Activated naive CD8-positive, alpha-beta T cell treated with anti-CD3 and anti-CD28 coated beads for 36 hours (primary cell): ENCODE data around the gene HTR1D. TPM values are rescaled to one million over a fixed set of nuclear protein-coding genes. Genes with fewer than 3 reads are reported as not detected.
"Not testable (repeated sequence)": the region's sequence is repeated elsewhere in the genome, so short reads cannot be mapped to it uniquely, and the experiment has no call there.

Experiments
- DNase-seq: peaks from one replicate; pipeline ENCODE4 v3.0.0; 2021
- H3K27ac Mint-ChIP-seq: one replicate; pipeline ENCODE4 v1.8.0; 2022; ENCODE audit warnings: mild to moderate bottlenecking, moderate library complexity, mixed read lengths
- H3K27me3 Mint-ChIP-seq: one replicate; pipeline ENCODE4 v1.8.0; 2022; ENCODE audit warnings: mild to moderate bottlenecking, mixed read lengths
- H3K36me3 Mint-ChIP-seq: one replicate; pipeline ENCODE4 v1.8.0; 2021; ENCODE audit warnings: mild to moderate bottlenecking, mixed read lengths
- H3K4me1 Mint-ChIP-seq: one replicate; pipeline ENCODE4 v1.8.0; 2021; ENCODE audit warnings: mixed read lengths
- H3K4me3 Mint-ChIP-seq: one replicate; pipeline ENCODE4 v1.8.0; 2022; ENCODE audit warnings: mild to moderate bottlenecking, moderate library complexity, mixed read lengths
- H3K9me3 Mint-ChIP-seq: one replicate; pipeline ENCODE4 v1.8.0; 2022; ENCODE audit warnings: mixed read lengths
- total RNA-seq, 2 experiments: library from RNA; stranded (reverse); gene quantifications; one replicate each; pipeline ENCODE4 v1.2.3, GENCODE V29; 2021

The HTR1D gene
- total RNA-seq, 2 experiments from 2014 or later: not detected

DNA sequence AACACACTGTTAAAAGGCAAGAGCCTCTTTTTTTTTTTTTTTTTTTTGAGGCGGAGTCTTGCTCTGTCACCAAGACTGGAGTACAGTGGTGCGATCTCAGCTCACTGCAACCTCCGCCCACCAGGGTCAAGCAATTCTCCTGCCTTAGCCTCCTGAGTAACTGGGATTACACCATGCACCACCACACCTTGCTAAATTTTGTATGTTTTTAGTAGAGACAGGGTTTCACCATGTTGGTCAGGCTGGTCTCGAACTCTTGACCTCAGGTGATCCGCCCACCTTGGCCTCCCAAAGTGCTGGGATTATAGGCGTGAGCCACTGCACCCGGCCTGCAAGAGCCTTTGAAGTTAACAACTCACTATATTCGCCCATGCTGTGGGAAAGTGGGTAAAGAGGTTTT, 9.6 kb downstream of the HTR1D start:
- not testable (repeated sequence) for H3K27ac Mint-ChIP-seq, H3K4me3 Mint-ChIP-seq

DNA sequence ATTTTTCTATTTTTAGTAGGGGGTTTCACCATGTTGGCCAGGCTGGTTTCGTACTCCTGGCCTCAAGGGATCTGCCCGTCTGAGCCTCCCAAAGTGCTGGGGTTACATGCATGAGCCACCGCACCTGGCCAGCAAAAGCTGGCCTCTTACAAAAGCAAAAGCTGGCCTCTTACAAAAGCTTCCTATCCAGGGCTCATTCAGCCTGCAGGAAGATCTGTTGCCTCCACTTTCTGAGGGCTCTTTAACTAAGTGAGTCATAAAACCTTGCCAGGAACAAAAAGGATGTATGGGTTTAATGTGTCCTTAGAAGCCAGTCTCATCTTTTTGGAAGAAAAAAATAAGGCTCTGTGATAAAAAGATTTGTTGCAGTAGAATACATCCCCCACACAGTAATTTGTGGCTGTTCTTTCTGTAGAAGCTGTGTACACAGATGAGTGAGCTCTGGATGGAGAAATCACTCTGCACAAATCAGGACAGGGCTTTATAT, 15.0 kb downstream of the HTR1D start:
- H3K9me3 Mint-ChIP-seq: no peaks in the 10 kb centered on the region
- no peak for DNase-seq
- H3K4me3 Mint-ChIP-seq: no peak overlapping the region
- H3K36me3 Mint-ChIP-seq: no peaks in the 10 kb centered on the region
- H3K4me1 Mint-ChIP-seq: no peaks in the 10 kb centered on the region
- no peak overlapping the region for H3K27ac Mint-ChIP-seq
- peaks cover 20% of the 10 kb centered on the region for H3K27me3 Mint-ChIP-seq

More for the DNA sequence above, 9.6 kb downstream of the HTR1D start:
- peaks cover 32% of the 10 kb centered on the region for H3K27me3 Mint-ChIP-seq
- DNase-seq, H3K4me1 Mint-ChIP-seq, H3K36me3 Mint-ChIP-seq, H3K9me3 Mint-ChIP-seq: not testable (repeated sequence)

DNA sequence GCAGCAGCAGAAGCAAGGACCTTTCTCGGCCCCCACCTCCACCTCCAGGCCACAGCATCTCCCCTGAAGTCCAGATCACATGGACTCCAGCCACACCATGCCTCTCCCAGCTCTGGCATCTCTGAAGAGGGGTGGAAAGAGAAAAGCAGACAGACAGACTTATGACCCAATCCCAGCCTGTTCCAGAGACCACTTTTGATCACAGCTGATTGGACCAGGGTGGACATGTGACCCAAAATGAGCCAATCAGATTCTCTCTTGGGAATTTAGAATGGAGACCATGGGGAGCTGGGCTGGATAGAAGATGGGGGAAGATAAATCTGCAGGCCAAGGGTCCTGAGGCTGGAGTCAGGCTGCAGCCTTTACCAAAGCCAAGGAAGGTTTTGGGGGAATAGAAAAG, 16.4 kb downstream of the HTR1D start:
- Mint-ChIP-seq H3K9me3 (no peaks in the 10 kb centered on the region), H3K27me3 (peaks cover 15% of the 10 kb centered on the region), H3K4me3 (no peak overlapping the region), H3K36me3 (no peaks in the 10 kb centered on the region), H3K4me1 (no peaks in the 10 kb centered on the region), H3K27ac (no peak overlapping the region)
- no peak for DNase-seq

DNA sequence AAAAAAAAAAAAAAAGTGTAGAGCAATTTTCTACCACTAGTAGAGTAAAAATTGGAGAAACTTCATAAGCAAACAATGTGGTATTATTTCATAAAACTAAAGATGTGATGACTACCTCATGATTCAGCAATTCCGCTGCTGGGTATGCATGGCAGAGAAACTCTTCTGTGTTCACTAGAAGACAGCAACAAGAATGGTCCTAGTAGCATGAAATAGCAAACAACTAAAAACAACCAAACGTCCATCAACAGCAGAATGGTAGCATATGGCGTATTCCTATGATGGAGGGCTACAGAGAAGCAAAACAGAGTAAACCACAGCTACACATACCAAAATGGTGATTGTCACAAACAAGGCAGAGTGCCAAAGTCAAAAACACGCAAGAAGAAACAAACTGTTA, 18.9 kb downstream of the HTR1D start:
- no peak overlapping the region for H3K4me3 Mint-ChIP-seq
- H3K4me1 Mint-ChIP-seq: no peaks in the 10 kb centered on the region

DNA sequence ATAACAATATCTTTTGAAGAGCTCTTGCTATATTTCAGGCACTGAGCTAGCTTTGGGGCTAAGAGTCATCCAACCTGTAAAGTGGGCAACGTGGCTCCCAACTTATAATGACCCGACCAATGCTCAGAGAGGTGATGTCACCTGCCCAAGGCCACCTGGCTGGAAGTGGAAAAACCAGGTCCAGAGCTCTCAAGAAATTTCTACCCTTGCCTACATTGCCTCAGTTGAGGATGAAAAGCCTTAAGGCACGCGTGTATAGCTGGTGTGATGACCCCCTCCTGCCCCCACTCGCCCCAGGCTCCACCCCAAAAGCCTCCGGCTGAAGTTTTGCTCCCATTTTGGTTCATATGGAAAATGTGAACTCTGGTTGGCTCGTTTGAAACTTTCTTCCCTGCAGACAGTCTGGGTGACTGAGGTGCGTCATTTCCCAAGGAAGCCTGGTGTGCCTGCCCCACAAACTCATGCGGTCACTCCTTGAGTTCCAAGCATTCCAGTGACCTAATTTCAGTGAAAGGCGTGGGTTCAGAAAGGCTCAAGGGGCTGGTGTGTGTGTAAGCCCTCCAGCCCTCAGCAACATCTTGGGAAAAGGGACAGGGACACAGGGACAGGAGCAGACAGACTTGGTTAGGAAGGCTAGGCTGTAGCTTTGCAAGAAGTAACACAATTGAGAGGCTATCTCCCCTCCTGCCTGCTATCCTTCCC, 20.5 kb downstream of the HTR1D start:
- Mint-ChIP-seq H3K36me3 (no peaks in the 10 kb centered on the region), H3K27ac (no peak overlapping the region), H3K27me3 (peaks cover 12% of the 10 kb centered on the region), H3K4me3 (no peak overlapping the region), H3K4me1 (no peaks in the 10 kb centered on the region), H3K9me3 (no peaks in the 10 kb centered on the region)
- no peak for DNase-seq

More for the DNA sequence above, 18.9 kb downstream of the HTR1D start:
- Mint-ChIP-seq H3K27ac (no peak overlapping the region), H3K9me3 (no peaks in the 10 kb centered on the region), H3K36me3 (no peaks in the 10 kb centered on the region), H3K27me3 (peaks cover 14% of the 10 kb centered on the region)
- DNase-seq: no peak

DNA sequence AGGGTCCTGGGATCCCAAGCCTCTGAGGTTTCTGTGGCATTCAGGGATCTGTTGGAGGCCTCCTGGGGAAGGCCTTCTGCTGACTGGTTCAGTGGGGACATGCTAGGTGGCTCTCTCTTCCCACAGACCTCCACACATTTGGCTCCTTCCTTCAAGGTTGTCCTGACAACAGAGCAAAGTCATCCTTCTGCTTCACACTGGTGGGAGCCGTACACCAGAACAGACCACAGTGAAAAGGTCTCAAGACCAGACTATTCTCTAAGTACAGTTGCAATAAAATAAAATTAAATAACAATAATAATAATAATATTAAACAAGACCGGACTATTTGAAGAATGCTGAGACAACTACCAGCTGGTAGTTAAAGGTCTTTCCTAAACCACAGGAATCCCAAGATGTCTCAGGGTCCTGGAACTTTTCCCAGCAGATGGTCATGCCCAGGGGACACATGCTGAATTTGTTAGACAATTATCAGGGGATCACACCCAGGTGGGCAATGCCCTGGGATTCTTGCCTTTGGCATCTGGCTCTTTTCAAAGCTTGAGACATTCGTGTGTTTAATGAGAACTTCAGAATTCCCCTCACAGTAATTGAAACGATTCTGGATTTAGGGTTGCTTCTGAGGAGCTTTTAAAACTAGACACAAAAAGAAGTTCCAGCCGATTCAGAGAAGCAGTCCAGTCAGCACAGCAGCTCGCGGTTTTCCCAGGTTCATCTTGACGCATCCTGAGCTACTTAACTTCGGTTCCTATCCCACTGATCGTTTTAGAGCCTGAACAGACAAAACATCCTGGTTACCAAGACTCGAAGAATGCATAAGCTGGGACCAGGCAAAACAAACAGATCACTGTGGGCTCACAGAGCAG, 22.9 kb downstream of the HTR1D start:
- Mint-ChIP-seq H3K9me3 (no peaks in the 10 kb centered on the region), H3K27ac (no peak overlapping the region), H3K4me1 (no peaks in the 10 kb centered on the region), H3K27me3 (peaks cover 18% of the 10 kb centered on the region), H3K4me3 (no peak overlapping the region), H3K36me3 (no peaks in the 10 kb centered on the region)
- no peak for DNase-seq

DNA sequence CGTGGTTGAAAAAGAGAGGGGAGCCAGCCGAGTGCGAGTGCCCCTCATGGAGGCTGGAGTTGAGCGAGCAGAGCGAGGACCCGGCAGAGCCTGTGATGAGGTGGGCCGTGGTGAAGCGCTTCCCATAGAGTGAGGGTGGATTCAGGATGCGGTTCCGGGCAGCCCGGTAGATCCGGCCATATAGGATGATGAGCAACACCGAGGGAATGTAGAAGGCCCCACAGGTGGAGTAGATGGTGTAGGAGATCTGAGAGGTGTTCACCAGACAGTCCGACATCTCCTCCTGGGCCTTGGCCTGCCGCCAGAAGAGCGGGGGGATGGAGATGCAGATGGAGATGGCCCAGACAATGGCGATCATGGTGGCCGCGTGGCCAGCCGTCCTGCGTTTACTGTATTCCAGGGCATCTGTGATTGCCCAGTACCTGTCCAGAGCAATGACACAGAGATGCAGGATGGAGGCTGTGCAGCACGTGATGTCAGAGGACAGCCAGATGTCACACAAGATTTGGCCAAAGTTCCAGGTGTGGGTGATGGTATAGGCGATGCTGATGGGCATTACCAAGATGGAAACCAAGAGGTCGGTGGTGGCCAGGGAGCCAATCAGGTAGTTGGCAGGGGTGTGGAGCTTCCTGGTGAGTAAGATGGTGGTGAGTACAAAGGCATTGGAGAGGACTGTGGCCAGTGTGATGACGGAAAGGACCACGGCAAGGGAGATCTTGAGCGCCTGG, 23.7 kb downstream of the HTR1D start:
- DNase-seq: no peak
- Mint-ChIP-seq H3K4me1 (no peaks in the 10 kb centered on the region), H3K4me3 (no peak overlapping the region), H3K36me3 (no peaks in the 10 kb centered on the region), H3K9me3 (no peaks in the 10 kb centered on the region), H3K27ac (no peak overlapping the region), H3K27me3 (peaks cover 18% of the 10 kb centered on the region)

DNA sequence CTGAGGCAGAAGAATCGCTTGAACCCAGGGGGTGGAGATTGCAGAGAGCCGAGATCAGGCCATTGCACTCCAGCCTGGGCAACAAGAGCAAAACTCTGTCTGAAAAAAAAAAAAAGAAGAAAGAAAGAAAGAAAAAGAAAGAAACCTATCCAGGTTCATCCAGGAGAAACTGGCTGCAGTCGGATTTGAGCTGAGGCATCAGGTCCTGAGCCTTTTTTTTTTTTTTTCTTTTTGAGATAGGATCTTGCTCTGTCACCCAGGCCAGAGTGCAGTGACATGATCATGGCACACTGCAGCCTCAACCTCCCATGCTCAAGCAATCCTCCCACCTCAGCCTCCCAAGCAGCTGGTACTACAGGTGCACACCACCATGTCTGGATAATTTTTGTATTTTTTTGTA, 26.1 kb downstream of the HTR1D start:
- Mint-ChIP-seq H3K4me3 (no peak overlapping the region), H3K27me3 (peaks cover 14% of the 10 kb centered on the region), H3K9me3 (no peaks in the 10 kb centered on the region), H3K4me1 (no peaks in the 10 kb centered on the region), H3K36me3 (no peaks in the 10 kb centered on the region), H3K27ac (no peak overlapping the region)
- DNase-seq: no peak

DNA sequence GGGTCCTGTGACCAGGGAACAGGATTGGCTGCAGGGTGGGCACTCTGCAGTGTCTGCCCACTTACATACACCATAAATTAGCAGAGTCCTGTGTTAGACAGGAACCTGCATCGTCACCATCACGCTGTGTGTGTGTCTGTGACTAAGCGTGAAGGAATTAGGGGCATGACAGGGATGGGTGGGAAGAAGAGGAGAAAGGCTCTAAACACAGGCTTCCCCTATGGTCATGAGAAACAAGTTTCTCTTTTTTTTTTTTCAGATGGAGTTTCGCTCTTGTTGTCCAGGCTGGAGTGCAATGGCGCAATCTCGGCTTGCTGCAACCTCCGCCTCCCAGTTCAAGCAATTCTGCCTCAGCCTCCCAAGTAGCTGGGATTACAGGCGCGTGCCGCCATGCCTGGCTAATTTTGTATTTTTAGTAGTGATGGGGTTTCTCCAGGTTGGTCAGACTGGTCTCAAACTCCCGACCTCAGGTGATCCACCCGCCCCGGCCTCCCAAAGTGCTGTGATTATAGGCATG, 28.3 kb downstream of the HTR1D start:
- H3K27me3 Mint-ChIP-seq, DNase-seq, H3K4me3 Mint-ChIP-seq, H3K36me3 Mint-ChIP-seq, H3K9me3 Mint-ChIP-seq, H3K4me1 Mint-ChIP-seq, H3K27ac Mint-ChIP-seq: not testable (repeated sequence)

DNA sequence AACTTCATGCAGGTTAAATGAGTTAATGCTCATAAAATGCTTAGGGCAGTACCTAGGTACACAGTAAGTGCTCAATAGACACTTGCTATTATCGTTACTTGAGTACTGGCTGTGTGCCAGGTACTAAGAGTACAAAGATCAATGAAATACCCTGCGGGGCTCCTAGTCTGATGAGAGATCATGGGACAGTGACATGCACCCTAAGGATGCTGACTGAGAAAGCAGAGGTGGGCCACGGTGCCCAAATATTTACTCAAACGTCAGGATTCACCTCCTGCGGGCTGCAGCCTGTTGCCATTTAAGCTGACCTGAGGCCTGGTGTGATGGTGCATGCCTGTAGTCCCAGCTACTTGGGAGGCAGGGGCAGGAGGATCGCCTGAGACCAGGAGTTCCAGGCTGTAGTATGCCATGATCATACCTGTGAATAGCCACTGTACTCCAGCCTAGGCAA, 28.8 kb downstream of the HTR1D start:
- H3K36me3 Mint-ChIP-seq: no peaks in the 10 kb centered on the region

DNA sequence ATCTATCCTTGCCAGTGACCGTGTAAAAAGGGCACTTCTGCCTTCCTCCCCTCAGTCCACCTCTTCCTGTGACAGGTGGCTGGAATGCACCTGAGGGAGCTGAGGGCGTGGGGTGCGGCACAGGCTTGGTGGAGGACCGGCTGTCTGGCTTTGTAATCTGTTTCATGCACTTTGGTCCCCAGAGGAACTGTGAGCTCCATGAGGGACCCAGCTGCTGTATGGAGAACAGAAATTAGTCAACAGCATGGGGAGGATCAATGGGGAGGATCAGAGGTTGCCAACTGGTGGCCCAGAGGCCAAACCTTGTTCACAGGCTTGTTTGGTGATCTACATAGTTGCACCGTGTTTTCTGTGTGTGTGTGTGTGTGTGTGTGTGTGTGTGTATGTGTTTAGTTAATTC, 29.7 kb downstream of the HTR1D start:
- Mint-ChIP-seq H3K36me3 (no peaks in the 10 kb centered on the region), H3K27ac (no peak overlapping the region)

More for the DNA sequence above, 28.8 kb downstream of the HTR1D start:
- peaks cover 12% of the 10 kb centered on the region for H3K27me3 Mint-ChIP-seq
- H3K4me1 Mint-ChIP-seq: peaks cover 3% of the 10 kb centered on the region
- no peak for DNase-seq
- H3K9me3 Mint-ChIP-seq: no peaks in the 10 kb centered on the region
- no peak overlapping the region for H3K27ac Mint-ChIP-seq
- no peak overlapping the region for H3K4me3 Mint-ChIP-seq

DNA sequence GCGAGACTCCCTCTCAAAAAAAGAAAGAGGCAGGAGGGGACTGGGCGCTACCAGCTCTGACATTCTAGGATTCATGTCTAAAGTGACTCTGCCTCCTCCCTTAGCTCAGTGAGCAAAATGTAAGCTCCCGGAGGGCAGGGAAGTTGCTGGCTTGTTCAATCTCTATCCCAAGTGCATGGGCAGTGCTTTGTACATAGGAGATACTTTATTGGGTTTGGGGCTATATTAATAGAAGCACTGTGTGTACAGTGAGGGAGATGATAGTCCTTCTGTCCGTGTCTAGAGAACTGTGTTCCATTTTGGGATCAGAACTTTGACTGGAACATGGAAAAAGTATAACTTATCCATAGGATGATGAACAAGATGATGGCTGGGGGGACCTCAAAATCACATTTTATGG, 31.9 kb downstream of the HTR1D start:
- no peak for DNase-seq
- Mint-ChIP-seq H3K27me3 (peaks cover 11% of the 10 kb centered on the region), H3K4me3 (no peak overlapping the region), H3K36me3 (no peaks in the 10 kb centered on the region), H3K9me3 (no peaks in the 10 kb centered on the region), H3K4me1 (peaks cover 3% of the 10 kb centered on the region), H3K27ac (no peak overlapping the region)

More for the DNA sequence above, 29.7 kb downstream of the HTR1D start:
- Mint-ChIP-seq H3K27me3 (peaks cover 19% of the 10 kb centered on the region), H3K4me3 (no peak overlapping the region), H3K9me3 (no peaks in the 10 kb centered on the region), H3K4me1 (peaks cover 3% of the 10 kb centered on the region)
- no peak for DNase-seq

DNA sequence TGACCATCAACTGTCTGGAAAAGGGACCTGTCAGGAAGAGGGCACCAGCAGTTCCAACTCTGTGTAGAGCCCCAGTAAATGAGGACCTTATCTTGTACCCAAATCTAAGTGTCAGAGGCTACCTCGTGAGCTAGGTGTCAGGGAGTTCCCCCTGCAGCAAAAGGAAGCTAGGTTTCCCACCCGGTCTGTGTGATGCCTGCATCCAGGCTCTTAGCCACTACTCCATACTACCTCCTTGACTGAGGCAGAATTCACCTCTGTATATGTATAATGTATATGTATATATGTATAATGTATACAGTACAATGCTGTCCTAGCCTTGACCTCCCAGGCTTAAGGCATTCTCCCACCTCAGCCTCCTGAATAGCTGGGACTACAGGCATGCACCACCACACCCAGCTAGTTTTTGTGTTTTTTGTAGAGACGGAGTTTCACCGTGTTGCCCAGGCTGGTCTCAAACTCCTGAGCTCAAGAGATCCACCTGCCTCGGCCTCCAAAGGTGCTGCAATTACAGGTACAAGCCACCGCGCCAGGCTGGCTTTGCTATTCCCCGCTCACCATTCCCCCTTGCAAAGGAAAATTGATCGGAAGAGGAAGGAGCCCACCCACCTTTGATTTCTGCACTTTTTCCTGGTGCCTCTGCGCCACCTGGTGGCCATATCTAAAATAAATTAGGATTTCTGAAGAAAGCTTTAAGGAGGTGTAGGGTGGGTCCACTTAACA, 32.9 kb downstream of the HTR1D start:
- H3K4me3 Mint-ChIP-seq: peak overlapping the region; percentile 37
- no peaks in the 10 kb centered on the region for H3K36me3 Mint-ChIP-seq
- H3K4me1 Mint-ChIP-seq: peaks cover 3% of the 10 kb centered on the region
- H3K9me3 Mint-ChIP-seq: no peaks in the 10 kb centered on the region
- peaks cover 14% of the 10 kb centered on the region for H3K27me3 Mint-ChIP-seq
- no peak for DNase-seq
- H3K27ac Mint-ChIP-seq: no peak overlapping the region

DNA sequence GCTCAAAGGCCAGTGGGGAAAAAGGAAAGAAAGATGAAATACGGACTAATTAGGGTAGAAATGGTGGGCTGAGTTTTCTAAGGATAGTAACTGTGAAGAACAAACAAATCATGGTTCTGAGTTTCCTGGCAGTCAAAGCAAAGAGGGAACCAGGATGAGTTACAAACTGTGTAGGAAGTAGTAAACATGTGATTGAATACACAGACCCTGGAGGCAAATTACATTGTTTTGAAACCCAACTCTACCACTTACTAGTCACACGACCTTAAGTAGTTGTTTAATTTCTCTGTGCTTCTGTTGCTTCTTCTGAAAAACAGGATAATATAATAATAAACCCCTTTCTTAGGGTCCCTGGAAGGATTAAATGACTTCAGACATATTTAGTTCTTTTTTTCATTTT, 37.4 kb downstream of the HTR1D start:
- H3K27ac Mint-ChIP-seq: no peak overlapping the region
- H3K9me3 Mint-ChIP-seq: no peaks in the 10 kb centered on the region
- H3K4me3 Mint-ChIP-seq: no peak overlapping the region
- no peak for DNase-seq
- peaks cover 44% of the 10 kb centered on the region for H3K27me3 Mint-ChIP-seq
- peaks cover 16% of the 10 kb centered on the region for H3K4me1 Mint-ChIP-seq
- H3K36me3 Mint-ChIP-seq: no peaks in the 10 kb centered on the region
